GM19238 (cell line): ENCODE results near the gene OTOG.

Experiments used
- DNase-seq: peaks from one replicate; pipeline ENCODE4 v3.0.0; 2011; ENCODE audit warnings: low spot score; ENCODE audit not compliant: insufficient read length

Gene OTOG

DNA sequence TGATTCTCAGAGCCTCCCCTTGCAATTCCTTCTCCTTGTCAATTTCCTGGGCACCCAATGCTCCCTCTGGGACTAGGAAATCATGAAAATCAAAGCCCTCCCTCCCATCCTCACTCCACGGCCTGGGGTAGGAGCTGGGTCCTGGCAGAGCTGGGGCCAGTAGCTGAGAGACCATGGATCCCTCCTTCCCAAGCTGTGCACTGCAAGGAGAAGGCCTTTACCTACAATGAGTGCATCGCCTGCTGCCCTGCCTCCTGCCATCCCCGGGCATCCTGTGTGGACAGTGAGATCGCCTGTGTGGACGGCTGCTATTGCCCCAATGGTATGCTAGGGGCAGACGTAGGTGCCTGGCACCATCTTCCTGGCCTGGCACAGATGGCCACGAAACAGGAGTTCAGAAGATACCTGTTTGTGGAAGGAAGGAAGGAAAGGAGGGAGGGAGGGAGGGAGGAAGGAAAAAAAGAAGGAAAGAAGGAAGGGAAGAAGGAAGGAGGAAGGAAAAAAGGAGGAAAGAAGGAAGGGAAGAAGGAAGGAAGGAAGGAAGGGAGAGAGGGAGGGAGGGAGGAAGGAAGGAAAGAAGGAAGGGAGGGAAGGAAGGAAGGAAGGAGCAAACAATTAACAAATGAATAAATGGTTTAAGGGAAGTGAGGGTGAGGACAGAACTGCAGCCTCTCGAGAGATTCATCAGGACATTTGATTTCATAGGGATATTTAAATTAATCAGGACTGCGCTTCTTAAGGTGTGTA, 12.5 kb downstream of the OTOG start:
- DNase-seq = no peak

GRCh38 chr11:17560281-17561110, 13.4 kb downstream of the OTOG start:
- DNase-seq = no peak

- DNase-seq = no peak
Observed at GRCh38 chr11:17561111-17561415, 14.0 kb downstream of the OTOG start.

GRCh38 chr11:17561526-17561925, 14.5 kb downstream of the OTOG start:
- no peak for DNase-seq

GRCh38 chr11:17563231-17563646, 16.2 kb downstream of the OTOG start:
- no peak for DNase-seq

DNA sequence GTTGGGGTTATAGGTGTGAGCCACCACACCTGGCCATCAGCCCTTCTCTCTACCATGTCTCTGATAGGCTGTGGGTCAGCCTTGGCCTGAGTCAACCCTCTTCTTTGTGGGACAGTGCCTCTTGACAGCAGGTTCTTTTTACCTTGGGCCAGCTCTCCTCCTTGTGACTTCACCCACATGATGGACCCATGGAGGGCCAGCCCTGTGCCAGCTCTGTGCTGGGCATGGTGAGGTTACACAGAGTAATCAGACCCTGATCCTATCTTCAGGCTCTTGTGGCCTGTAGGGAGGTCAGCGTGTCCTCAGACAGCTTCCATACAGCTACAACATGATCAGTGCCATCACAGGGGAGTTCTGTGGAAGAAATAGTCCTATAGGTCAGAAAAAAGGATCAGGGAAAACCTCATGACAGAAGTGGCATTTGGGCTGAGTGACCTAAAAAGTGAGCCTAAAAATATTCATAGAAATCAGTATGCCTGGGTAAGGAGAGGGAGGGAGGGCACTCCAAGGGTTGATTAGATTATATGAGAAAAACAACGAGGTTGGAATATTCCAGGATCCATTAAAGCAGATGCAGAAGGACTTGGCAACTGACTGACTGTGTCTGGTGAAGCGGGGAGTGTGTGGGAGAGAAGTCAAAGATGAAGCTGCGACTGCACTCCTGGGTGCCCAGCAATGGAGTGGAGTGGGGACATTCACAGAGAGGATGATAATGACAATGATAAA, 17.1 kb downstream of the OTOG start:
- DNase-seq = no peak

- no peak for DNase-seq
Observed at GRCh38 chr11:17564687-17565042, 17.6 kb downstream of the OTOG start.

DNA sequence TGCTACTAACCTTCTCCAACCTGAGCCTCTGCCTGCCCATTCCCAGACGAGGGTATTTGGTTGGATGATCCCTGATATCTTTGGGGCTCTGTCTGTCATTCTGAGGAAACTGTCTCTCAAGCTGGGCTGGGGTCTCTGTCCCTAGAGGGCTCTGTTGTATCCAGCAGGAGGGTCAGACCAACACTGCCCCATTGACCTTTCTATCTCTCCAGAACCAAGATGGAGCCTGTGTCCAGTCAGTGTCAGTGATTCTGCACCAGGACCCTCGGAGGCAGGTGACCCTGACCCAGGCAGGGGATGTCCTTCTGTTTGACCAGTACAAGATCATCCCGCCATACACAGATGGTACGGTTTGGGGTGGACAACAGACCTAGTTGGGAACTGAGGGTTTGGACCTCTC, 21.9 kb downstream of the OTOG start:
- DNase-seq = no peak

GRCh38 chr11:17570034-17570433, 23.0 kb downstream of the OTOG start:
- no peak for DNase-seq

- DNase-seq = no peak
Observed at GRCh38 chr11:17571431-17572358, 24.6 kb downstream of the OTOG start.

DNA sequence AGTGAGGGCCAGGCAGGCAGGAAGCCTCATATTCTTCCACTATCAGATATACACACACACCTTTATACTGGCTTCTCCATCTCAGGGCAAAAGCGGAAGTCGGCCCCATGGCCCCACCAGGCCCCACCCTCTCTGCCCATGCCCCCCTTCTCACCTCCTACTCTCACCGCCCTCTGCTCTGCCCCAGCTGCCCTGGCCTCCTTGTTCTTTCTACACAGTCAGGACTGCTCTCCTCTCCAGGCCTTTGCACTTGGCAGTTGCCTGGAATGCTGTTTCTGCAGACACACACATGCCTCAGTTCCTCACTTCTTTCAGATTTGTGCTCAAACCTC, 25.3 kb downstream of the OTOG start:
- no peak for DNase-seq

GRCh38 chr11:17572791-17573460, 25.9 kb downstream of the OTOG start:
- no peak for DNase-seq

GRCh38 chr11:17573526-17573925, 26.5 kb downstream of the OTOG start:
- DNase-seq = no peak

- no peak for DNase-seq
Observed at GRCh38 chr11:17574141-17575091, 27.4 kb downstream of the OTOG start.

GRCh38 chr11:17575431-17576425, 28.7 kb downstream of the OTOG start:
- no peak for DNase-seq

- DNase-seq = no peak
Observed at GRCh38 chr11:17578296-17578695, 31.2 kb downstream of the OTOG start.

GRCh38 chr11:17578958-17579357, 31.9 kb downstream of the OTOG start:
- no peak for DNase-seq

DNA sequence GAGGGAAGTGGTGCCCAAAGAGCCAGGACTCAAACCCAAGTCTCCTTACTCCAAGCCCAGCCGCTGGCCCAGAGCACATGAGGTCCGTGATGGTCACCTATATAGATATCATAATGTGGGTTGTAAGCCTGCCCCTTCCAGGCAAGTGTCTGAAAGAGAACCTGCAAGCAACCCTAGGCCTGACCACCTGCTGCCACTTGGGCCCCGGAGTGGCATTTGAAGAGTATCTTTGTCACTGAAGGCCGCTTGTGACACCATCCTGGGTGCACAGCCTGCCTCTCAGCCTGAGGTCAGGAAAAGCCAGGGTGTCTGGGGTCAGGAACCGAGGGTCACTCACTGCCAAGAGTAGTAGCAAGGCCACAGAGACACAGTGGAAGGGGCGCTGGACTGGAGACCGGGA, 32.4 kb downstream of the OTOG start:
- DNase-seq = no peak

- DNase-seq = no peak
Observed at GRCh38 chr11:17580271-17580670, 33.2 kb downstream of the OTOG start.
